GM21526 (cell line): ENCODE data around the gene SPHKAP.
"Not testable (repeated sequence)": the region's sequence is repeated elsewhere in the genome, so short reads cannot be mapped to it uniquely, and the experiment has no call there.

Experiments used
- ATAC-seq: cut with Tn5 transposase; IDR thresholded peaks from one replicate; pipeline ENCODE4 v1.9.1; 2021; ENCODE audit warnings: moderate library complexity; ENCODE audit not compliant: unreplicated experiment, low FRiP score

Gene SPHKAP

GRCh38 chr2:228104215-228104614 lies 77.3 kb downstream of the SPHKAP start:
- ATAC-seq, result no peak

DNA sequence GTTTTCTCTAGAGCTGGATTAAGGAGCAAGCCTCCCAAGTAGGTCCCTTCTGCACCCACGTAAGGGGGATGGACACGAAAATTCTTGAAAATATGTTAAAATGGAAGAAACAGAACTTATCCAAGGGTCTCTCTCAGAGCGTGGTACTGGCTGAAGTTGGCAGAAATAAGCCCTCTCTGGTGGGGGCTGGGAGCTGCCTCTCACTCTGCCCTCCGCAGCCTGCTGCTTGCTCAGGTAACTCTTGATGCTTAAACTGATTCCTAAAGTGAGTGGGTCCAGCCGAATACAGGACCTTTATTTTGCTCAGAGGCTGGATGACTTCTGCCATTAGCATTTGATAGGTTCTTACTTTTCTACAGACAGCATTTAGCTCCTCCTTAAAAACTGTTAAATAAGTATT lies 78.1 kb downstream of the SPHKAP start:
- ATAC-seq, result no peak

GRCh38 chr2:228102949-228103348 lies 78.5 kb downstream of the SPHKAP start:
- ATAC-seq, result peak; percentile 81

GRCh38 chr2:228094377-228094921 lies 87.0 kb downstream of the SPHKAP start:
- no peak for ATAC-seq

DNA sequence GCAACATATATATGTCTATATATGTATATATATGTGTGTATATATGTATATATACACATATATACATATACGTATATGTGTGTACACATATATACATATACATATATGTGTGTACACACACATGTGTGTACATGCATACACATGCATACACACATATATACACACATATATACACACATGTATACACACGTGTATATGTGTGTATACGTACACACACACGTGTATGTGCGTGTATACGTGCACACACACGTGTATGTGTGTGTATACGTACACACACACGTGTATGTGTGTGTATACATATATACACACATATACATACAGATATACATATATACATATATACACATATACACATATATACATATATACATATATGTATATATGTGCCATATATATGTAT lies 89.4 kb downstream of the SPHKAP start:
- no peak for ATAC-seq

DNA sequence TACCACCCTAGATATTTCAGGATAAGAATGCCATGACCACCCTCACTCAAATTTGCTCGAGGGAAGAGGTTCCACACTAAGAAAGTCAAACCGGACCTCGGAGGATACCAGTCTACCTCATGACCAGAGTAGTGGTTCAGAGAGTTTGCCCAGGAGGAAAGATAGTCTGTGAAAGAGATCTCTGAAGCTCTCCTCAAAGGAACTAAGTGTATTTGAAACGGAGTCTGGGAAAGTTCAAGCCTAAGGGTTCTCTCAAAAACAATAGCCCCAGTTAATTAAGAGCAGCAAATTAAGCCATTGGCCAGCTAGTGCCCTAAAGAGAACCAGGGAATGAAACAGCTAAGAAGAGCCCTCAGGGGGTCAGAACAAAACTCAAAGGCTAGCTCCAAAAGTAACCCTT lies 94.9 kb downstream of the SPHKAP start:
- ATAC-seq, result no peak

DNA sequence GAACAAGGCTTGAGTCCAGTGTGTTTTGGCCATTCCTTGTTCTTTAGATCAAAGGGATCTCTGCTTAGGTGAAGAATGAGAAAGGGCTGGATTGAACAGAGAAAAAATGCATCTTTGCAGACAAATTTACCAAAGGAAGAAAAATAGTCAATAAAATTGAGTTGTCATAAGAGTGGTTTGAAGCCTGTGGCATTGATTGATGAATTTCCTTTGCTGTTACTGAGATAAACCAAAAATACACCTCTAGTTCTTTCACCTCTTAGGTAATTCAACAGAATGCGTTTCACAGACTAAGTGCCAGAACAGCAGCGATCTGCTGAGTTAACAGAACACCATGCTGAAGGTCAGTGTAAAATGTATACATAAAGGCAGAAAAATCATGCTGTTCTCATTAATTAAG lies 96.8 kb downstream of the SPHKAP start:
- ATAC-seq, result no peak

- no peak for ATAC-seq
Observed at GRCh38 chr2:228083131-228083530, 98.4 kb downstream of the SPHKAP start.

DNA sequence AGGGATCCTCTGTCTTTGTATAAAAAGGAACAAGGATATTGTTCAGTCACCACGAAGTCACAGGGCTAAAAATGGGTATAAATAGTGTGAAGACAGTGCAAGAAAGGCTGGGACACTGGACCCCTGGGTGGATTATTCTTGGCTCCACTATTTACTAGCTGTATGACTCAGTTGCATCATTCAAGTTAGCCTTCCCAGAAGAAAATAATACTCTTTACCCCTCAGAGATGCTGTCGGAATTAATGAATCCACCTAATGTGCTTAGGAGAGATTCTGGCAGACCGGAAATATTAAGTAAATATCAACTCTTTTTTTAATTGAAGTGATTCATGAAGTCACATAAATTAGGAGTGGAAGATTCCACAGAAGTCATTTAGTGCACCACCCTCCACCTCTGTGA lies 98.9 kb downstream of the SPHKAP start:
- ATAC-seq, result no peak

DNA sequence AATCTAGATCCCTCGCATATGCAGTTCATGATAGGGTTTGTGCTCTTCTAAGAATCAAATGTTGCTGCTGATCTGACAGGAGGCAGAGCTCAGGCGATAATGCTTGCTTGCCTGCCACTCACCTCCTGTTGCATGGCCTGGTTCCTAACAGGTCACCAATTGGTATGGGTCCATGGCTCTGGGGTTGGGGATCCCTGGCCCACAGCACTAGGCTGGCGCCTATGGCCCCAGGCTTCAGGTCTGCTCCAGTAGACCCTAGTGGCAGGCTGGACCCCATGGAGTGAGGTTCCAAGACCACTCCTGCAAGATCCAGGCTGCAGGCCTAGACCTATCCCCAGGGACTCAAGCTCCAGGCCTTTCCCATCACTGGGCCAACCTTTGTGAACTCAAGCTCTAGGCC lies 102.3 kb downstream of the SPHKAP start:
- no peak for ATAC-seq

- not testable (repeated sequence) for ATAC-seq
Observed at GRCh38 chr2:228076695-228077094, 104.8 kb downstream of the SPHKAP start.

GRCh38 chr2:228072669-228073068 lies 108.8 kb downstream of the SPHKAP start:
- ATAC-seq, result no peak

- ATAC-seq, result no peak
Observed at GRCh38 chr2:228067309-228067708, 114.2 kb downstream of the SPHKAP start.

- ATAC-seq, result no peak
Observed at GRCh38 chr2:228066126-228066798, 115.2 kb downstream of the SPHKAP start.

GRCh38 chr2:228065686-228066085 lies 115.8 kb downstream of the SPHKAP start:
- no peak for ATAC-seq

DNA sequence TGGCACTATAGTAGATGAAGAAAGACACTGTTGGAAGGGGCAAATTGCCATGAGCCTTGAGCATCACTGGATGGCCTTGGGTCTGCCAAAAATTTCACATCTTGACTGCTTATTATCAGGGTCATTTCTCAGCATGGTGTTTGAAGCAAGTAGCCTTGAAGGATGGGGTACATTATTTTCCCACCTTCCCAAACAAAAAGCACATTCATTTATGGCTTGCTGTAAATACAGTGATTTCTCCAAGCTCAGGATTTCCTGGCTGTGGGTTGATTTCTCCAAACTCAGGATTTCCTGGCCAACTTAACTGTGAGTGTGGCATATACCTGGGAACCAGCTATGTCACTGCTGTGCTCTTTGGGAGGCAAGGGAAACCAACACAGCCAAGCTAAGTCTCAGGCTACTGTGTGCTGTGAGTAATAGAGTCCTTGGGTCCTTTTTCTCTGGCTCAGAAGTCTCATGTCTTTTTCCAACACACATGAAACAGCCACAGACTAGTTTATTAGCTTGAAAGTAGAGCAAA lies 116.6 kb downstream of the SPHKAP start:
- no peak for ATAC-seq

- no peak for ATAC-seq
Observed at GRCh38 chr2:228064024-228064423, 117.5 kb downstream of the SPHKAP start.

GRCh38 chr2:228063558-228063957 lies 117.9 kb downstream of the SPHKAP start:
- no peak for ATAC-seq

DNA sequence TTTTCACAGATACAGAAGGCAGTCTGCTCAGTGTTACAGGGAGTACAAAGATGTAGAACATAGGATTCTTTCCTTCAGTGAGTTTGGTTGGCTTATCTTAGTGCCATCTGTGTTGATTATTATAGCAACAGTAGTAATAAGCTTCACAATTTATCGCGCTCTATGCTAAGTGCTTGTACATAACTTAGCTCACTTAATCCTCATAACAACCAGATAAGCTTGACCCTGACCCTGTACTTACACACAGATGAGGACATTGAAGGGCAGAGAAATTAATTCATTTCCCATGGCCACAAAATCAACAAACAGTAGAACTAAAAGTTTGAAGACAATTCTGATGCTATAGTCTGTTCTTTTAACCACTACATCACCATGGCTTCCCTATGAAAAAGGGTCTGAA lies 121.8 kb downstream of the SPHKAP start:
- ATAC-seq, result no peak

- no peak for ATAC-seq
Observed at GRCh38 chr2:228056293-228057097, 125.0 kb downstream of the SPHKAP start.

DNA sequence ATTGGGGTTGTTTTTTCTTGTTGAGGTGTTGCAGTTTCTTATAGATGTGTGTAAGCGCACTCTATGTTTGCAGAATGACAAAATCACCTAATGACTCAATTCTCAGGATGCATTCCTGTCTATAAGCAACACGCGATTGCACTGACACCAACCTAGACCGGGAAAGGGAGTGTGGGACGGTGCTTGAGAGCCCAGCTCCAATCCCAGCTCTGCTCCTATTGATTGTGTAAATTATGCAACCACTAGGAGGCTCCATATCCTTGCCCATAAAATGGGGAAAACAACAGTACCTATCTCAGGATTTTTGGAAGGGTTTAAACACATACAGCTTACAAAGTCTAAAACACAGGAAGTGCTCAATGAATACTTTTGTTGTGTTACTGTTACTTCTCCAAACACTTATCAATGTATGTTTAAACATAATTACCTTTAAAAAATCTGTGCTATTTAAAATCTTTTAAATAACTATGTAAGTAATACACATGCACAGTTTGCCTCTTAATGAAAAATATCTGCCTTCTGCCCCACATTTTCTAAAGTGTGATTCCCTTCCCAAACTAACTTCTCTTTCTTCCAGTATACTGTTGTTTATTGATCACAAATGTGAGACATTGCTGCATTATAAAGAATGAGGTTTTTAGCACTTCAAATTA lies 132.5 kb downstream of the SPHKAP start:
- ATAC-seq, result peak; percentile 75
